ENCODE data around the gene NAP1L4.
A peak's percentile ranks its signal among the peaks of the same experiment; 100 is the strongest.

The NAP1L4 gene

GRCh38 chr11:2992234-2992996, at the start of gene NAP1L4:
Gene NAP1L4 (minus strand): TSS chr11:2992329. CDS start chr11:2979220, 13,109 bp downstream.
- DNase-seq (ENCODE audit: low read depth in 4 of 4, low spot score in 1 of 4) = peak; percentile 84 to 94 (median 89)

GRCh38 chr11:3040881-3041280, 48.8 kb upstream of the NAP1L4 start:
- DNase-seq (ENCODE audit: low read depth in 4 of 4, low spot score in 1 of 4) = no peak

- no peak for DNase-seq (ENCODE audit: low read depth in 4 of 4, low spot score in 1 of 4)
Measured at GRCh38 chr11:3037945-3038271, 45.8 kb upstream of the NAP1L4 start.

GRCh38 chr11:3037040-3037944, 45.2 kb upstream of the NAP1L4 start:
- no peak for DNase-seq (ENCODE audit: low read depth in 4 of 4, low spot score in 1 of 4)

- no peak for DNase-seq (ENCODE audit: low read depth in 4 of 4, low spot score in 1 of 4)
Measured at GRCh38 chr11:3036419-3036818, 44.3 kb upstream of the NAP1L4 start.

GRCh38 chr11:3035333-3035732, 43.2 kb upstream of the NAP1L4 start:
- no peak for DNase-seq (ENCODE audit: low read depth in 4 of 4, low spot score in 1 of 4)

GRCh38 chr11:3030289-3031070, 38.4 kb upstream of the NAP1L4 start:
- no peak for DNase-seq (ENCODE audit: low read depth in 4 of 4, low spot score in 1 of 4)

GRCh38 chr11:3028813-3029212, 36.7 kb upstream of the NAP1L4 start:
- no peak for DNase-seq (ENCODE audit: low read depth in 4 of 4, low spot score in 1 of 4)

GRCh38 chr11:3026803-3027202, 34.7 kb upstream of the NAP1L4 start:
- DNase-seq (ENCODE audit: low read depth in 4 of 4, low spot score in 1 of 4) = no peak

GRCh38 chr11:3022982-3023381, 30.9 kb upstream of the NAP1L4 start:
- no peak for DNase-seq (ENCODE audit: low read depth in 4 of 4, low spot score in 1 of 4)

GRCh38 chr11:3022300-3022967, 30.3 kb upstream of the NAP1L4 start:
- no peak for DNase-seq (ENCODE audit: low read depth in 4 of 4, low spot score in 1 of 4)

GRCh38 chr11:3021125-3021524, 29.0 kb upstream of the NAP1L4 start:
- DNase-seq (ENCODE audit: low read depth in 4 of 4, low spot score in 1 of 4) = no peak

GRCh38 chr11:3020011-3020410, 27.9 kb upstream of the NAP1L4 start:
- no peak for DNase-seq (ENCODE audit: low read depth in 4 of 4, low spot score in 1 of 4)

- no peak for DNase-seq (ENCODE audit: low read depth in 4 of 4, low spot score in 1 of 4)
Measured at GRCh38 chr11:3018596-3018995, 26.5 kb upstream of the NAP1L4 start.

GRCh38 chr11:3016861-3017260, 24.7 kb upstream of the NAP1L4 start:
- no peak for DNase-seq (ENCODE audit: low read depth in 4 of 4, low spot score in 1 of 4)

- no peak for DNase-seq (ENCODE audit: low read depth in 4 of 4, low spot score in 1 of 4)
Measured at GRCh38 chr11:3015796-3016195, 23.7 kb upstream of the NAP1L4 start.

GRCh38 chr11:3014943-3015342, 22.8 kb upstream of the NAP1L4 start:
- no peak for DNase-seq (ENCODE audit: low read depth in 4 of 4, low spot score in 1 of 4)

GRCh38 chr11:3014057-3014938, 22.2 kb upstream of the NAP1L4 start:
- no peak for DNase-seq (ENCODE audit: low read depth in 4 of 4, low spot score in 1 of 4)

- no peak for DNase-seq (ENCODE audit: low read depth in 4 of 4, low spot score in 1 of 4)
Measured at GRCh38 chr11:3011891-3012885, 20.1 kb upstream of the NAP1L4 start.
